ENCODE results near the gene CNOT8. TPM values are rescaled to one million over a fixed set of nuclear protein-coding genes. Genes with fewer than 3 reads are reported as not detected.

The CNOT8 gene
- total RNA-seq, 1 experiment from 2014 or later, result 45.9 TPM

- peak overlapping the region; percentile 54 for H3K27ac ChIP-seq (ENCODE audit: low read length)
- BruUV-seq (replicated peaks), result no TSS peak
- H3K4me1 ChIP-seq (ENCODE audit: control insufficient read depth, insufficient read depth, low read length), result peaks cover 32% of the 10 kb centered on the region
- POLR2A ChIA-PET, result no interaction called here
- peaks cover 3% of the 10 kb centered on the region for H3K36me3 ChIP-seq (ENCODE audit: control insufficient read depth, insufficient read depth, low read length)
- CTCF ChIA-PET, result no interaction called here
- intact Hi-C loops (cut with micrococcal nuclease; ENCODE audit: unreplicated experiment) (no loop called here), in situ Hi-C loops (cut with HindIII; ENCODE audit: low pct_unique_long_range_greater_than_20kb, low sequenced_read_pairs) (no loop called here)
- no peaks in the 10 kb centered on the region for H3K27me3 ChIP-seq (ENCODE audit: control insufficient read depth, insufficient read depth, low read length)
- no peak for ATAC-seq
- no peaks in the 10 kb centered on the region for H3K9me3 ChIP-seq (ENCODE audit: control insufficient read depth, insufficient read depth, low read depth, low read length)
- TF ChIP-seq CTCF (IDR thresholded peaks at IDR 0.05) (no peak), TCF7L2 (IDR thresholded peaks at IDR 0.05; ENCODE audit: low read depth, low read length) (no peak), POLR2AphosphoS5 (IDR thresholded peaks at IDR 0.05; ENCODE audit: low read depth, low read length) (no peak), SIN3A (IDR thresholded peaks at IDR 0.05; ENCODE audit: borderline replicate concordance, insufficient read depth, low read depth, low read length) (no peak)
- DNase-seq (ENCODE audit: low read depth, low spot score), result no peak
- H3K4me3 ChIP-seq (ENCODE audit: low read depth in 2 of 2, low read length in 2 of 2), result peak overlapping the region in 1 of 2 experiments; percentile 95; a peak in 1 of 4 replicates
Measured at GRCh38 chr5:154860765-154861164, 2.3 kb downstream of the CNOT8 start.

- H3K36me3 ChIP-seq (ENCODE audit: control insufficient read depth, insufficient read depth, low read length), result peaks cover 3% of the 10 kb centered on the region
- no TSS peak for BruUV-seq (replicated peaks)
- peaks cover 29% of the 10 kb centered on the region for H3K4me1 ChIP-seq (ENCODE audit: control insufficient read depth, insufficient read depth, low read length)
- no peak for TF ChIP-seq TCF7L2 (IDR thresholded peaks at IDR 0.05; ENCODE audit: low read depth, low read length)
- no peak for TF ChIP-seq SIN3A (IDR thresholded peaks at IDR 0.05; ENCODE audit: borderline replicate concordance, insufficient read depth, low read depth, low read length)
- no peak for TF ChIP-seq REST (IDR thresholded peaks at IDR 0.05; ENCODE audit: insufficient read depth in 1 of 2, low read depth in 2 of 2, low read length in 1 of 2)
- TF ChIP-seq POLR2AphosphoS5 (IDR thresholded peaks at IDR 0.05; ENCODE audit: low read depth, low read length), result no peak
- no peak for TF ChIP-seq CTCF (IDR thresholded peaks at IDR 0.05)
- in situ Hi-C loops (cut with HindIII; ENCODE audit: low pct_unique_long_range_greater_than_20kb, low sequenced_read_pairs), result no loop called here
- intact Hi-C loops (cut with micrococcal nuclease; ENCODE audit: unreplicated experiment), result no loop called here
- no peak overlapping the region for H3K4me3 ChIP-seq (ENCODE audit: low read depth in 2 of 2, low read length in 2 of 2)
- ChIA-PET CTCF (no interaction called here), POLR2A (no interaction called here)
- DNase-seq (ENCODE audit: low read depth, low spot score) (no peak), ATAC-seq (no peak)
- H3K9me3 ChIP-seq (ENCODE audit: control insufficient read depth, insufficient read depth, low read depth, low read length), result no peaks in the 10 kb centered on the region
- no peaks in the 10 kb centered on the region for H3K27me3 ChIP-seq (ENCODE audit: control insufficient read depth, insufficient read depth, low read length)
- no peak overlapping the region for H3K27ac ChIP-seq (ENCODE audit: low read length)
Measured at GRCh38 chr5:154861946-154862345, 3.5 kb downstream of the CNOT8 start.

All from Panc1 (cell line).